Measurements from ENCODE around the gene ELF3. TPM values are rescaled to one million over a fixed set of nuclear protein-coding genes. Genes with fewer than 3 reads are reported as not detected.
"Not testable (repeated sequence)": the region's sequence is repeated elsewhere in the genome, so short reads cannot be mapped to it uniquely, and the experiment has no call there.

ELF3 gene
- 4.8 and 6.2 TPM in 2 replicates for total RNA-seq

- ATAC-seq (ENCODE audit: low read depth) (peak; percentile 79), DNase-seq (no peak)
- peak within 1 kb of the TSS; percentile 52 for H3K4me3 Mint-ChIP-seq
- ChIA-PET CTCF (interaction anchor here (1.0 to 1.3 kb wide), 3 partner anchors 9 to 14 kb away, joined by 3 to 4 read pairs (median 3); no protein-coding TSS in a partner anchor), POLR2A (no interaction called here)
- TF ChIP-seq CTCF (IDR thresholded peaks at IDR 0.05): no peak
- H3K36me3 Mint-ChIP-seq (ENCODE audit: low read depth): peaks cover 16% of the 10 kb centered on the region
- peaks cover 10% of the 10 kb centered on the region for H3K4me1 Mint-ChIP-seq
- H3K27ac Mint-ChIP-seq: no peak within 1 kb of the TSS
- H3K27me3 Mint-ChIP-seq: no peaks in the 10 kb centered on the region
- no peaks in the 10 kb centered on the region for H3K9me3 Mint-ChIP-seq
- intact Hi-C loops (cut with micrococcal nuclease): no loop called here
These were observed at the start of gene ELF3 for GRCh38 chr1:202010180-202011015. TSS of gene ELF3 (plus strand) at chr1:202010587. CDS start at chr1:202011137, 550 bp downstream.

- ATAC-seq (ENCODE audit: low read depth); POLR2A ChIA-PET; H3K4me1 Mint-ChIP-seq; H3K27ac Mint-ChIP-seq; H3K9me3 Mint-ChIP-seq; intact Hi-C loops (cut with micrococcal nuclease); DNase-seq; H3K27me3 Mint-ChIP-seq; H3K4me3 Mint-ChIP-seq; CTCF ChIA-PET: not testable (repeated sequence)
- H3K36me3 Mint-ChIP-seq (ENCODE audit: low read depth): peaks cover 71% of the 10 kb centered on the region
These were observed 48.0 kb upstream of the ELF3 start for GRCh38 chr1:201962382-201962781.

- ChIA-PET CTCF (interaction anchor here (0.7 kb wide), 1 partner anchor 345 kb away, joined by 3 read pairs; no protein-coding TSS in a partner anchor), POLR2A (interaction anchor here (0.7 to 1.5 kb wide), 2 partner anchors 9 to 182 kb away, joined by 9 to 12 read pairs; partner anchors contain the start of gene TIMM17A)
- DNase-seq (no peak), ATAC-seq (ENCODE audit: low read depth) (no peak)
- no peak for TF ChIP-seq CTCF (IDR thresholded peaks at IDR 0.05)
- H3K27me3 Mint-ChIP-seq: no peaks in the 10 kb centered on the region
- H3K36me3 Mint-ChIP-seq (ENCODE audit: low read depth): peaks cover 71% of the 10 kb centered on the region
- H3K4me3 Mint-ChIP-seq: no peak overlapping the region
- H3K4me1 Mint-ChIP-seq: no peaks in the 10 kb centered on the region
- no peaks in the 10 kb centered on the region for H3K9me3 Mint-ChIP-seq
- intact Hi-C loops (cut with micrococcal nuclease): no loop called here
- H3K27ac Mint-ChIP-seq: no peak overlapping the region
These were observed 46.1 kb upstream of the ELF3 start for GRCh38 chr1:201964261-201964660.

GRCh38 chr1:201966171-201966570 is 44.2 kb upstream of the ELF3 start:
- Mint-ChIP-seq H3K9me3 (no peaks in the 10 kb centered on the region), H3K27ac (no peak overlapping the region), H3K27me3 (no peaks in the 10 kb centered on the region), H3K4me3 (no peak overlapping the region), H3K36me3 (ENCODE audit: low read depth) (peaks cover 79% of the 10 kb centered on the region), H3K4me1 (no peaks in the 10 kb centered on the region)
- intact Hi-C loops (cut with micrococcal nuclease): no loop called here
- ATAC-seq (ENCODE audit: low read depth) (no peak), DNase-seq (no peak)
- ChIA-PET POLR2A (interaction anchor here (0.6 kb wide), 1 partner anchor 782 kb away, joined by 3 read pairs; no protein-coding TSS in a partner anchor), CTCF (no interaction called here)
- TF ChIP-seq CTCF (IDR thresholded peaks at IDR 0.05): no peak

GRCh38 chr1:201968202-201968925 is 42.0 kb upstream of the ELF3 start:
- no peaks in the 10 kb centered on the region for H3K4me1 Mint-ChIP-seq
- POLR2A ChIA-PET: interaction anchor here (0.6 to 1.0 kb wide), 2 partner anchors 13 to 92 kb away, joined by 3 to 4 read pairs; partner anchors contain the start of gene TIMM17A
- intact Hi-C loops (cut with micrococcal nuclease): no loop called here

More at GRCh38 chr1:201968202-201968925, 42.0 kb upstream of the ELF3 start:
- H3K4me3 Mint-ChIP-seq: no peak overlapping the region
- no peak overlapping the region for H3K27ac Mint-ChIP-seq
- no peaks in the 10 kb centered on the region for H3K9me3 Mint-ChIP-seq
- DNase-seq (no peak), ATAC-seq (ENCODE audit: low read depth) (no peak)
- peaks cover 62% of the 10 kb centered on the region for H3K36me3 Mint-ChIP-seq (ENCODE audit: low read depth)
- TF ChIP-seq CTCF (IDR thresholded peaks at IDR 0.05): no peak
- H3K27me3 Mint-ChIP-seq: no peaks in the 10 kb centered on the region
- CTCF ChIA-PET: interaction anchor here (0.7 to 2.4 kb wide), 2 partner anchors 72 to 91 kb away, joined by 3 to 6 read pairs; no protein-coding TSS in a partner anchor
